ENCODE measurements around the gene COPG1. TPM values are rescaled to one million over a fixed set of nuclear protein-coding genes. Genes with fewer than 3 reads are reported as not detected.
A peak's percentile ranks its signal among the peaks of the same experiment; 100 is the strongest.

COPG1 gene
- total and polyA plus RNA-seq, 9 of the 15 experiments (the other 6 are each of a cell fraction or from before 2014, with no cell fraction given), result 40.3 to 105 (median 62.4) TPM

- TF ChIP-seq ZNF449 (CRISPR knock-in tag; IDR thresholded peaks at IDR 0.05) (0 out of 2 replicates have a peak, but pooled peaks have one; percentile 28), BCOR (IDR thresholded peaks at IDR 0.05) (no peak), NELFE (IDR thresholded peaks at IDR 0.05; ENCODE audit: insufficient read depth, insufficient read length) (no peak), YY1 (IDR thresholded peaks at IDR 0.05; ENCODE audit: borderline replicate concordance in 1 of 3, control insufficient read depth in 1 of 3, extremely low read depth in 1 of 3, insufficient read depth in 3 of 3, insufficient read length in 1 of 3, insufficient replicate concordance in 2 of 3, low read depth in 1 of 3, low read length in 2 of 3) (no peak), ZNF121 (CRISPR knock-in tag; conservative IDR thresholded peaks at IDR 0.05) (no peak), HOMEZ (CRISPR knock-in tag; IDR thresholded peaks at IDR 0.05) (no peak), CXXC5 (CRISPR knock-in tag; IDR thresholded peaks at IDR 0.05) (peak; percentile 57), KAT8 (IDR thresholded peaks at IDR 0.05; ENCODE audit: low read depth) (no peak), KLF13 (tag; IDR thresholded peaks at IDR 0.05; ENCODE audit: borderline replicate concordance, low read depth) (no peak), PCBP1 (IDR thresholded peaks at IDR 0.05; ENCODE audit: low read depth, low read length, poor library complexity, severe bottlenecking) (no peak), ZNF263 (CRISPR knock-in tag; IDR thresholded peaks at IDR 0.05; ENCODE audit: borderline replicate concordance) (no peak), TSHZ1 (CRISPR knock-in tag; IDR thresholded peaks at IDR 0.05) (no peak), HEY1 (CRISPR knock-in tag; IDR thresholded peaks at IDR 0.05; ENCODE audit: borderline replicate concordance) (no peak), SP2 (IDR thresholded peaks at IDR 0.05; ENCODE audit: extremely low read depth, low read depth, low read length, poor library complexity, severe bottlenecking) (no peak), CBX1 (IDR thresholded peaks at IDR 0.05; ENCODE audit: low read depth) (no peak), NCOA4 (IDR thresholded peaks at IDR 0.05; ENCODE audit: partially characterized antibody) (no peak), MAZ (CRISPR knock-in tag; conservative IDR thresholded peaks at IDR 0.05 in 1 of 2, IDR thresholded peaks at IDR 0.05 in 1 of 2) (no peak), ATF6 (CRISPR knock-in tag; IDR thresholded peaks at IDR 0.05) (no peak), ARID2 (IDR thresholded peaks at IDR 0.05) (no peak), KDM1A (IDR thresholded peaks at IDR 0.05) (no peak)
Measured at GRCh38 chr3:129252748-129253147, 3.3 kb downstream of the COPG1 start (continued).

Measured in K562 (cell line).